SK-N-SH treated with all-trans-retinoic acid at 6 μM for 48 hours (cell line): ENCODE results near the gene ITLN2.

ENCODE experiments used
- ARNTL ChIP-seq: fragments of 450-650 bp; formaldehyde crosslinking; IDR thresholded peaks from 2 replicates; pipeline ENCODE4 v1.5.0; 2020; ENCODE audit warnings: low read depth, mild to moderate bottlenecking, moderate library complexity, borderline replicate concordance
- CREB5 ChIP-seq: fragments of 250-450 bp; sonication (Bioruptor Pico); IDR thresholded peaks from 2 replicates; pipeline ENCODE4 v1.5.1; 2020; ENCODE audit warnings: low read depth, mild to moderate bottlenecking, moderate library complexity
- ESRRG ChIP-seq: fragments of 250-450 bp; sonication (Bioruptor Pico); IDR thresholded peaks from 2 replicates; pipeline ENCODE4 v1.6.1; 2021; ENCODE audit warnings: mild to moderate bottlenecking
- PATZ1 ChIP-seq: fragments of 250-450 bp; sonication (Bioruptor Pico); IDR thresholded peaks from 2 replicates; pipeline ENCODE4 v1.8.0; 2020; ENCODE audit warnings: mild to moderate bottlenecking, moderate library complexity, borderline replicate concordance
- PPARA ChIP-seq: fragments of 250-450 bp; sonication (Bioruptor Pico); IDR thresholded peaks from 2 replicates; pipeline ENCODE4 v1.5.0; 2020; ENCODE audit warnings: mild to moderate bottlenecking, borderline replicate concordance
- TOX ChIP-seq: fragments of 250-450 bp; sonication (Bioruptor Pico); IDR thresholded peaks from 2 replicates; pipeline ENCODE4 v1.8.0; 2021; ENCODE audit warnings: mild to moderate bottlenecking, moderate library complexity, borderline replicate concordance
- ZFP3 ChIP-seq: fragments of 250-450 bp; sonication (Bioruptor Pico); IDR thresholded peaks from 2 replicates; pipeline ENCODE4 v1.5.0; 2020; ENCODE audit warnings: mild to moderate bottlenecking, moderate library complexity
- ZFP30 ChIP-seq: fragments of 450-650 bp; formaldehyde crosslinking; IDR thresholded peaks from 2 replicates; pipeline ENCODE4 v1.5.0; 2022; ENCODE audit warnings: mild to moderate bottlenecking, moderate library complexity
- ZNF565 ChIP-seq: fragments of 450-650 bp; formaldehyde crosslinking; conservative IDR thresholded peaks from 2 replicates; pipeline ENCODE4 v1.5.0; 2020; ENCODE audit warnings: low read depth, mild to moderate bottlenecking, moderate library complexity

DNA sequence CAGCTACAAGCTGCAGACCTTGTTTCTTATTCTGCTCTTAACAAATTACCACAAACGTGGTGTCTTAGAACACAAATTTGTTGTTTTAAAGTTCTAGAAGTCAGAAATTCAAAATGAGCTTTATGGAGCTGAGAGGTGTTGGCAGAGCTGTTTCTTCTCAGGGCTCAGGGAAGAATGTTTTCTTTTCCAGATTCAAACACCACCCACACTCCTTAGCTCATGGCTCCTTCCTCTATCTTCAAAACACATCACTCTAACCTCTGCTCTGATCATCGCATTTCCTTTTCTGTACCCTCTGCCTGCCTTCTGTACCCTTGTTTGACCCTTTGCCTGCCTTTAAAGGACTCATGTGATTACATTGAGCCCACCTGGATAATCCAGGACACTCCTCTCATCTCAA lies 42.7 kb downstream of the ITLN2 start:
- no peak for TF ChIP-seq ARNTL (CRISPR knock-in tag)
- TF ChIP-seq ESRRG, result no peak
- no peak for TF ChIP-seq PPARA (CRISPR knock-in tag)
- no peak for TF ChIP-seq PATZ1 (CRISPR knock-in tag)
- no peak for TF ChIP-seq TOX (CRISPR knock-in tag)
- no peak for TF ChIP-seq ZFP3 (CRISPR knock-in tag)
- no peak for TF ChIP-seq ZNF565
- TF ChIP-seq CREB5 (CRISPR knock-in tag), result no peak
- no peak for TF ChIP-seq ZFP30
